HK-2 (cell line): ENCODE measurements around the gene ATXN7L2.
A peak's percentile ranks its signal among the peaks of the same experiment; 100 is the strongest.

Experiments
- DNase-seq: peaks from one replicate; pipeline ENCODE4 v3.0.0-alpha.2; 2018; ENCODE audit not compliant: unreplicated experiment

ATXN7L2 gene

DNA sequence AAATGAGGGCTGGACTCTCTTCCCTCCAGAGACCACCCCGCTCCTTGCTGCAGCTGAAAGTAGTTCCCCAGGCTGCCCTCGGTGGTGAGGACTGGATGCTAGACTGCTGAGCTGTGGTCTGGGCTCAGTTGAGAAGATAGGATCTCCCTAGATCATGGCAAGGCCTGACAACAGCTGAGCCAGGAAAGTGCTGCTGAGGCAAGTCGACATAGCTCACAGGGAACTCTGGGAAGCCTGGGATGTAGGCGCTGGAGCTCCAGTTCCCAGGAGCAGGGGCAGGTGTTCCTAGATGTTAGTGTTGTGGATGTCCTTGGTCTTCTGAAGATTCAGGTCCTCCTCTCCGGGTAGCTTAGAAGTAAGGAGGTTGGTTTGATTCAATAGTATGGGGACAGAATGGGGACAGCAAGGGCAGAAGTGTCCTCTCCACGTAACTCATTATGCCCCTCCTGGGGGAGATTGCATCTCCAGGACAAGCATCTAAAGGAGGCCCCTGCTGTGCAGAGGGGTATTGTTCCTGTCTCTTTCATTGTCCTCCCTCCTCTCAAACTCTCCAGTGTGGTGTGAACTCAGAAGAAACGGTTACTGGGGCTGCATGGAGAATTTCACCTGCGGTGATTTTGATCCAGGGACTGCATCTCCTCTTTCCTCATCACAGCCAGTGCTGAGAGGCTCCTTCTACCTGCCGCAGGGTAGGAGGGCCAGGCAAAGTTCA lies 13.9 kb downstream of the ATXN7L2 start:
- DNase-seq = no peak

DNA sequence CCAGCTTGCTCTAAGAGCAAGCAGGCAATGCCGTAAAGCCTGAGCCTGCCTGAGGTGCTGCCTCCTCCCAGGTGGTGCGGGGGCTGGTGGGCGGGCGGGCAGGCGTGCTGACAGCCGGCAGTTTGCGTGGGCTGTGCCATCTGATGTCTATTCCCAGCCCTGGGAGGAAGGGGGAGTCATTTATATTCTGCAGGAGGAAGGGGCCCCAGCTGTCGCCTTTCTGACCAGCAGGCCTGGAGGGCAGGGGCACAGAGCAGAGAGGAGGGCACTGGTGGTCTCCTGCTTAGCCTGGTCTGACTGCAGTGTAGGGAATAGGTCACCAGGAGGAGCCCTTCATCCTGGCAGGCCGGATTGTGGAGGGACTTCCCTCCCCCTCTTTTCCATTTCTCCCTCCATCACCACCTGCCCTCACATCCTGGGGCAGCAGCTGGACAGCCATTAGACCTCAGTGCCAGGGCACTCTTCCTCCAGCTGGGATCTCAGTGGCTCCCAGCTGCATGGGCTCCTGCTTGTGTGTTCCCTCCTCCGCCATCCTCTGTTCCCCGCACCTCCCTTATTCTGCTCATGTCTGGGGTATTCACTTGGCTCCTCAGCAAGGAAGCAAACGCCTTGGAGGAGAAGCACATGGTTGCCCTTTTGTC lies 14.6 kb downstream of the ATXN7L2 start:
- peak; percentile 26 for DNase-seq

DNA sequence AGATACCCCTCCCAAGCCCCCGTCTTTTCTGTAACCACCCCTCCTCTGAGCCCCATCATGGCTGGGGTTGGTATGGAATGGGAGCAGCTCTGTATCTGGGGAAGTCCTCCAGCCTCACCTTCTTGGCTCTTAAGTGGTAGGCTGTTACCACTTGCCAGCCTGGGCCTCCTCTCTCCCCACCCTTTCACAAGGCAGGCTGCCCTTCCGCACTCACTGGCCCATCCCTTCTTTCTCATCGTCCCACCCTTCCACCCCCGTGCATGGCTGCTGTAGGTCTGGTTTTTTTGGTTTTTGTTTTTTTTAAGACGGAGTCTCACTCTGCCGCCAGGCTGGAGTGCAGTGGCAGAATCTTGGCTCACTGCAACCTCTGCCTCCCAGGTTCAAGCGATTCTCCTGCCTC lies 15.4 kb downstream of the ATXN7L2 start:
- DNase-seq = no peak

- DNase-seq = peak; percentile 76
These were observed 16.2 kb downstream of the ATXN7L2 start for GRCh38 chr1:109499661-109500536.

- DNase-seq = no peak
These were observed 17.3 kb downstream of the ATXN7L2 start for GRCh38 chr1:109500941-109501381.

GRCh38 chr1:109501644-109502363 lies 18.1 kb downstream of the ATXN7L2 start:
- no peak for DNase-seq

- DNase-seq = no peak
These were observed 18.7 kb downstream of the ATXN7L2 start for GRCh38 chr1:109502364-109502851.

DNA sequence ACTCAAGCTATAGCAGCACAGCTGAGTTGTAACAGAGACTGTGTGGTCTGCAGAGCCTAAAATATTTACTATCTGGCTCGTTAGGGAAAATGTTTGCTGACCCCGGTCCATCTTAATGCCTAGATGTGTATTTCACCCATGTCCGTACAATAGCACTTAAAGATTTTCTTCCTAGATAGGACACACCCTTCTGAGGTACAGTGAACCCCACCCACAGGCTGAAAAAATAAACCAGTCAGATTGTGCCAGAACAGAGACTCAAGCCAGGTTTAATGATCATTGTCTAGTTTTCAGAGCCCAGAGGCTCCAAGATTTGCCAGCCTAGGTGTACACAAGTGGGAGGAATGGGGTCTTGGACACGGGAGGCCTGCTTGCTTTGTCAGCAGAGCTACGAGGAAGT lies 20.2 kb downstream of the ATXN7L2 start:
- no peak for DNase-seq

GRCh38 chr1:109504974-109505373 lies 21.3 kb downstream of the ATXN7L2 start:
- DNase-seq = no peak

DNA sequence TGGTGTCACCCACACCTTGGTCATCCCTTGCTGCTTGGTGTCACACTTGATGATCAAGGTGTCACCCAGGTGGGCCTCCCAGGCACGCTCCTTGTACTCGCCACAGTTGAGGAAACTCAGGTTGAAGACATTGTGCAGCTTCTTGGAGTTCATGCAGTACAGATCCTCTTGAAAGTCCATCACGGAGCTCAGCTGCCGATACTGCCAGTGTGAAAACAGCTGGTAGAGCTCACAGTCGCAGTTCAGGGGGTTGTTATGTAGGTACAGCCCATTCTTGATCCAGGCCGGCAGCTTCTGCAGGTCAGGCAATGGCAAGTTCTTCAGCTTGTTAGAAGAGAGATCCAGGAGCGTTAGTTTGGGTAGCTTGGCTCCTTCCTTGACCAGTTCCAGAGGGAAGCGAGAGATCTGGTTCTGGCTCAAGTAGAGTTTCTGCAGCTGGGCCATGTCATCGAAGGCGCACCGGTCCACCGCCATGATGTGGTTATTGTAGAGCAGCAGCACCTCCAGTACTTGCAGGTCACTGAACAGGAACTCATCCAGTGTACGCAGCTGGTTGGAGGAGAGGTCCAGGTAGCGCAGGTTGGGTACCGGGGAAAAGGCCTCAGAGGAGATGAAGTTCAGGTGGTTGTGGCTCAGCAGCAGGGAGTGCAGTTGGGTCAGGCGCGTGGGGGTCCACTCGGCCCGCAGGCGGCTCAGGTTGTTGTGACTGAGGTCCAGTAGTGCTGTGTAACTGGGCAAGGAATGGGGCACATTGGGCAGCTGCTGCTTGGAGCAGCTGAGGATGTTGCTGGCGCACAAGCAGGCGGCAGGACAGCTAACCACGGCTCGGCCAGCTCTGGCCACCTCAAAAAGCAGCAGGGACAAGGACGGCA lies 24.5 kb downstream of the ATXN7L2 start:
- no peak for DNase-seq

GRCh38 chr1:109508873-109509175 lies 25.1 kb downstream of the ATXN7L2 start:
- DNase-seq = no peak

- DNase-seq = no peak
These were observed 25.8 kb downstream of the ATXN7L2 start, which contains the start of gene AMIGO1 for GRCh38 chr1:109509176-109510134. Gene AMIGO1 (minus strand): TSS chr1:109509727. CDS start chr1:109508912, 815 bp downstream.

DNA sequence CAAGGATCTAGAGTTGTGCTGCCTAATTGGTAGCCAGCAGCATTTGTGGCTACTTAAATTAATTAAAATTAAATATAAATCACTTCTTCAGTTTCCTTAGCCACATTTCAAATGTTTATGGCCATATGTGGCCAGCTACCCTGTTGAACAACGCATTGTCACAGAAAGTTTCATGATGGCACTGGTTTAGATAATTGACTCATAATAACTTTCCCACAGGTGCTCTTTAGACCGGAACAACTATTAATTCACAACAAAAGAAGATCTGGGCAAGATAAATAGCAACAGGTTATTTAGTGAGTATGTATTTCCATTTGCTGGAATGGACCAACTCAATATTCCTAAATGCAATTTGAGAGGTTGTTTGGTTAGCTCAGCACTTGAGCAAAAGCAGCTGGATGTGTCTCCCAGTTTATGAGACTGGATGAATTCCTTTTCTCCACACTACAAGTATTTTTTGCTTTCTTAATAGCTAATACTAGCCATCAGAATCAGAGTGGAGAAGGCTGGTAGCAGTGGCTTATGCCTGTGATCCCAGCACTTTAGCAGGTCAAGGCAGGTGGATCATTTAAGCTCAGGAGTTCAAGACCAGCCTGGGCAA lies 29.5 kb downstream of the ATXN7L2 start:
- no peak for DNase-seq

DNA sequence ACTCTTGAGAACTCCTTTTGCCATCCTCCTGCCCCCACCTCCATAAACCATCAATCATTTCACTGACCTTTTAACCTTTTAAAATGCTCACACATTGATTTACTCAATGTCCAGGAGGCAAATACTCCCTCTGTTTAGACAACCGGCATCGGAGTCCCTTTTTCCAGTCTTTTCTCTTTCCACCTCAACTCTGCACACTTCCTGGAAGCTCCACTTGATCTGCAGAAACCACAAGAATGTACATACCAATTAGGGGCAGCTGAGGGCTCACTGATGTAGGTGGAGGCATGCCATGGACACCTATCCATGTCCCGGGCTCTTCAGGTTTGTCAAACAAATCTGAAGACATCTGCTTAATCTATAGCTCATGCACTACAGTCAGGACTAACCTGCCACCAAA lies 31.1 kb downstream of the ATXN7L2 start:
- no peak for DNase-seq

GRCh38 chr1:109516872-109517271 lies 33.2 kb downstream of the ATXN7L2 start:
- no peak for DNase-seq

DNA sequence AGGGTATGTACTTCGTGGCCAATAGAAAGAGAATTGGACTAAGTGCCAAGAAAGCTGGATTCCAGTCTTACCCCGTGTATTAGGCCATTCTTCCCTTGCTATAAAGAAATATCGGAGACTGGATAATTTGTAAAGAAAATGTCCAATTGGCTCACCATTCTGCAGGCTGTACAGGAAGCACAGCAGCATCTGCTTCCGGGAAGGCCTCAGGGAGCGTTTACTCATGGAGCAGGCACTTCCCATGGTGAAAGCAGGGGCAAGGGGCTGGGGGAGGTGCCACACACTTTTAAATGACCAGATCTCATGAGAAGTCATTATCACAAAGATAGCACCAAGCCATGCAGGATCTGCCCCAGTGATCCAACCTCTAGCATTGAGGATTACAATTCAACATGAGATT lies 33.6 kb downstream of the ATXN7L2 start:
- no peak for DNase-seq

DNA sequence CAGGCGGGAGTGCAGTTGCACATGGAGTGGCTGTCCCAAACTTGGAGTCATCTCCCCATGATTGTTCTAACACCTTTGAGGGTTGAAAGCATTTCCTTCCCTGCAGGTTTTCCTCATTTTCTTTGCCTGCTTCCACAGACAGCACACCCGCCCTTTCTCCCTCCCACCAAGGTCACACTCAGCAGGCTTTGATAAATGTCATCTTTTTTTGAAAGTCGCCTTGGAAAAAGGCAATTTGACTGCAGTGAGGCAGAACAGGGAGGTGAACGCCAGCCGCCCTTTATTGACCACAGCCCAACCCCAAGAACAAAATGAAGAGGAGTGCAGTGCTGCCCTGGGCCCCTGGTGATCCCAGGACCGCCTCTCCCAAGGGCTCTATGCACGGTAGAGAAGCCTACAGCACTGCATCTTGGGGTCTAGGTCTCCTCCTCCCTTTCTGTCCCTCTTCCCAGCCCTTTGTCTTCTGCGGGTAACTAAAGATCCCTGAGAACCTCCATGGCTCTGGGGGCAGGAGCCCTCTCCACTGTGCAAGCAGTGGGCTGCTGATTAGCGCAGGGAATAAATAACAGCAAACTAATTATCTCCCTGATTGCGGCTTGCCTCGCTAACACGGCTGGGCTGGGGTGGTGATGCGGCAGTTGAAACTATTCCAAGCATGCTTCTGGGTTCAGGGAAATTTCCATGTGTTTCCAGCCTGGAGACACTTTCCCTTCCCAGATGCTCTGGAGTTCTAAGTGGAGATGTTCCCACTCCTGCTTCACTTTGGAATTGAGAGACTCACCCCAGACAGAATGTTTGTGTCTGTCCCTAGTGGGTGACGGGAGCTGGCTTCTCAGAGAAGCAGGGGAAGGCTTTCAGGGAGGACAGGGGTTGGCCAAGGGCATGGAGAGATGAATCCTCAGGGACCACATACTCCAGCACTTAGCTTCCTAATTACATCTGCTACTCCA lies 37.6 kb downstream of the ATXN7L2 start:
- no peak for DNase-seq

DNA sequence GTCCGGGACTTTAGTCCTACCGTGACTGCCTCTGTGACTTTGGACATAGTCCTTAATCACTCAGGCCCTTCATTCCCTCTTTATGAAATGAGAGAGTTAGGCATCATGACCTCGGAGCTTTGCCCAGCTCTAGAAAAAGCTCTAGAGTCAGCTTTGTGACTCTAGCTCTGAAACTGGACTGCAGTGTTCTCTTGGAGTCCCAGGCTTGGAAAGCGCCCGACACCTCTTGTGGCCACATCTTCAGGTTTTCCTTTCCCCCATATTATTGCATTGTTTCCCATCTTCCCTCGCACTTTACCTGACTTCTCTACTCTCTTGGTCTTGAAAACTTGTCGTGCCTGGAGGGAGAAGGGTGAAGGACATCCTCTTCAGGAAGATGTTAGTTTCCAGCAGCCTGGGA lies 38.3 kb downstream of the ATXN7L2 start:
- DNase-seq = no peak
